GM10248 (cell line): Measurements from ENCODE around the gene ZNF385C.
A peak's percentile ranks its signal among the peaks of the same experiment; 100 is the strongest.

Experiments
- CTCF ChIA-PET: fragments of 300-600 bp; sonication (Branson Sonifier 250); formaldehyde crosslinking; extraction: SDS; loops from one replicate; lab custom pipeline; 2021; ENCODE audit warnings: antibody characterized with exemption; lab: Yijun Ruan, JAX
- POLR2A ChIA-PET: fragments of 350-650 bp; sonication (Branson Sonifier 250); formaldehyde crosslinking; extraction: SDS; loops from one replicate; lab custom pipeline; 2020; ENCODE audit warnings: antibody characterized with exemption; lab: Yijun Ruan, JAX
- DNase-seq: peaks from one replicate; pipeline ENCODE4 v3.0.0; 2012; ENCODE audit errors: extremely low spot score
- TF ChIP-seq, protein P1 (sequence below): IDR thresholded peaks from 2 replicates; pipeline ENCODE4 v1.5.1; 2012; ENCODE audit warnings: mild to moderate bottlenecking, low read depth; ENCODE audit errors: extremely low read depth, missing control alignments, control extremely low read depth

The ZNF385C gene

DNA sequence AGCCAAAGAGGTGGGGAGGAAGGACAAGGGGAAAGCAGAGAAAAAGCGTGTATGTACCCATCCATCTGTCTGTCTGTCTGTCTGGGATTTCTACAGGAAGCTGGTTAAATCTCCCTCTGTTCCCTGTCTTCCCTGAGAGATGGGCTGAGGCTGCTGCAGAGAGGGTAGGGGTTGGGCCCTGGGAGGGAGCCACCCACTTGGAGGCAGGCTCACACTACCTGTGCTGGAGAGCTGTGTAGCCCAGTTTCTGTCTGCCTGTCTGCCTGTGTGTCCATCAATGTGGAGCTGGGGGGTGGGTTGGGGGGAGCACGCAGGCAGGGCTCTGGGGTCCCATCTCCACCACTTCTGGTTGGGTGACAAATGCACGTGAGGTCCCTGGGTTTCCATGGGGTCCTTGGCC is 29.3 kb downstream of the ZNF385C start:
- ChIA-PET CTCF (interaction anchor here (1.7 to 8.8 kb wide), 9 partner anchors 10 to 50 kb away, joined by 7 to 70 read pairs (median 32); partner anchors contain the start of genes DHX58, DNAJC7, KAT2A and NKIRAS2), POLR2A (no interaction called here)
- no peak for DNase-seq
- TF ChIP-seq, protein P1, sequence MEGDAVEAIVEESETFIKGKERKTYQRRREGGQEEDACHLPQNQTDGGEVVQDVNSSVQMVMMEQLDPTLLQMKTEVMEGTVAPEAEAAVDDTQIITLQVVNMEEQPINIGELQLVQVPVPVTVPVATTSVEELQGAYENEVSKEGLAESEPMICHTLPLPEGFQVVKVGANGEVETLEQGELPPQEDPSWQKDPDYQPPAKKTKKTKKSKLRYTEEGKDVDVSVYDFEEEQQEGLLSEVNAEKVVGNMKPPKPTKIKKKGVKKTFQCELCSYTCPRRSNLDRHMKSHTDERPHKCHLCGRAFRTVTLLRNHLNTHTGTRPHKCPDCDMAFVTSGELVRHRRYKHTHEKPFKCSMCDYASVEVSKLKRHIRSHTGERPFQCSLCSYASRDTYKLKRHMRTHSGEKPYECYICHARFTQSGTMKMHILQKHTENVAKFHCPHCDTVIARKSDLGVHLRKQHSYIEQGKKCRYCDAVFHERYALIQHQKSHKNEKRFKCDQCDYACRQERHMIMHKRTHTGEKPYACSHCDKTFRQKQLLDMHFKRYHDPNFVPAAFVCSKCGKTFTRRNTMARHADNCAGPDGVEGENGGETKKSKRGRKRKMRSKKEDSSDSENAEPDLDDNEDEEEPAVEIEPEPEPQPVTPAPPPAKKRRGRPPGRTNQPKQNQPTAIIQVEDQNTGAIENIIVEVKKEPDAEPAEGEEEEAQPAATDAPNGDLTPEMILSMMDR = no peak

GRCh38 chr17:42067371-42068091 is 30.7 kb downstream of the ZNF385C start:
- TF ChIP-seq, protein P1 = peak; percentile 93
- POLR2A ChIA-PET = no interaction called here
- DNase-seq = peak; percentile 73
- CTCF ChIA-PET = interaction anchor here (0.7 to 8.8 kb wide), 27 partner anchors 8 to 118 kb away, joined by 3 to 70 read pairs (median 7); partner anchors contain the start of genes DHX58, DNAJC7, KAT2A and KCNH4

DNA sequence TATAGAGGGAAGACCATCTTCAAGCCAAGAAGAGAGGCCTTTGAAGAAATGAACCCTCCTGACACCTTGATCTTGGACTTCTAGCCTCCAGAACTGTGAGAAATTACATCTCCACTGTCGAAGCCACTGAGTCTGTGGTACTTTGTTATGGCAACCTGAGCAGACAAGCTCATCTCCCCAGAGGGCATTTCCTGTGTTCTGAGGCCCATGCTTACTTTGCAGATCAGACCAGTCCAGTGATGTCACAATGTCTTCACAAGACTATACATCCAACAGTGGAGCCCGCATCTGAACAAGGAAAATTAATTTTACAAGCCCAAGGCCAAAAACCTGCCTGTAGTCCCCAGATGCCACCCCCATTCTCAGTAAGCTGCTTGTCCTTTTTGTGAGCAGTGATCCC is 33.1 kb downstream of the ZNF385C start:
- TF ChIP-seq, protein P1 = no peak
- POLR2A ChIA-PET = no interaction called here
- DNase-seq = no peak
- CTCF ChIA-PET = interaction anchor here (0.9 to 8.8 kb wide), 21 partner anchors 9 to 116 kb away, joined by 3 to 70 read pairs (median 8); partner anchors contain the start of genes DHX58, DNAJC7, KAT2A and KCNH4

- DNase-seq = no peak
- POLR2A ChIA-PET = no interaction called here
- TF ChIP-seq, protein P1 = no peak
- CTCF ChIA-PET = interaction anchor here (1.4 to 8.8 kb wide), 4 partner anchors 23 to 45 kb away, joined by 4 to 70 read pairs (median 16); partner anchors contain the start of genes DNAJC7 and ZNF385C
These were observed 35.6 kb downstream of the ZNF385C start for GRCh38 chr17:42062681-42063080.

- CTCF ChIA-PET = interaction anchor here (3.7 to 8.8 kb wide), 3 partner anchors 22 to 36 kb away, joined by 14 to 70 read pairs (median 19); partner anchors contain the start of gene ZNF385C
These were observed 36.4 kb downstream of the ZNF385C start for GRCh38 chr17:42061646-42062487.

More at GRCh38 chr17:42061646-42062487, 36.4 kb downstream of the ZNF385C start:
- TF ChIP-seq, protein P1 = no peak
- POLR2A ChIA-PET = no interaction called here
- no peak for DNase-seq
